Subcutaneous abdominal adipose tissue (tissue), 5 donors: ENCODE results near the gene MAP3K12.

ENCODE experiments used
- H3K27ac ChIP-seq: one replicate; pipeline ENCODE4 v1.7.0; 2013; ENCODE audit warnings: low read depth, mild to moderate bottlenecking, inconsistent platforms, low read length, moderate library complexity
- H3K27me3 ChIP-seq, 5 donors: one replicate each; pipeline ENCODE4 v1.7.0; 2013; ENCODE audit warnings: low read length in 5 of 5, inconsistent platforms in 1 of 5; ENCODE audit not compliant: control insufficient read depth in 5 of 5, insufficient read depth in 4 of 5
- H3K36me3 ChIP-seq, 5 donors: one replicate each; pipeline ENCODE4 v1.7.0; 2013; ENCODE audit warnings: low read length in 5 of 5; ENCODE audit not compliant: control insufficient read depth in 5 of 5, insufficient read depth in 5 of 5
- H3K4me1 ChIP-seq, 5 donors: one replicate each; pipeline ENCODE4 v1.7.0; 2013; ENCODE audit warnings: low read length in 5 of 5, mild to moderate bottlenecking in 3 of 5, moderate library complexity in 1 of 5; ENCODE audit not compliant: control insufficient read depth in 5 of 5, insufficient read depth in 5 of 5
- H3K4me3 ChIP-seq, 5 donors: one replicate each; pipeline ENCODE4 v1.7.0; 2013; ENCODE audit warnings: low read length in 5 of 5, low read depth in 1 of 5
- H3K9ac ChIP-seq, 5 donors: one replicate each; pipeline ENCODE4 v1.7.0; 2013; ENCODE audit warnings: low read length in 5 of 5, mild to moderate bottlenecking in 4 of 5, moderate library complexity in 3 of 5
- H3K9me3 ChIP-seq, 5 donors: one replicate each; pipeline ENCODE4 v1.7.0; 2013; ENCODE audit warnings: low read length in 5 of 5; ENCODE audit not compliant: control insufficient read depth in 5 of 5
- donor health status: healthy.
- donor health status: healthy.
- donor health status: healthy.
- donor health status: healthy.
- donor health status: healthy.

Gene MAP3K12

DNA sequence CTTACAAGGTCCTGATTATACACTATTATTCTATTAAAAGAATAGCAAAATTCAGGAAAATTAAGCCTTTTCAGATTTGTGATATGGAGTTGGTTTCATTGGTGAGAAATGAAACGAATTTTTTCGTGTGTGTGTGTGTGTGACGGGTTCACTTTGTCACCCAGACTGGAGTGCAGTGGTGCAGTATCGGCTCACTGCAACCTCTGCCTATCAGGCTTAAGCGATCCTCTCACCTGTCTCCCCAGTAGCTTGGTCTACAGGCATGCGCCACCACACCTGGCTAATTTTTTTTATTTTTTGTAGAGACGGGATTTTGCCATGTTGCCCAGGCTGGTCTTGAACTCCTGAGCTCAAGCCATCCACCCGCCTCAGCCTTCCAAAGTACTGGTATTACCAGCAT, 37.7 kb downstream of the MAP3K12 start:
- Histone ChIP-seq H3K9ac (no peak overlapping the region), H3K9me3 (no peaks in the 10 kb centered on the region), H3K36me3 (peaks cover 56 to 100% (median 100%) of the 10 kb centered on the region in 5 donors), H3K4me3 (no peak overlapping the region), H3K27ac (no peak overlapping the region), H3K4me1 (peaks cover 0 to 14% (median 7%) of the 10 kb centered on the region in 5 donors), H3K27me3 (no peaks in the 10 kb centered on the region)

DNA sequence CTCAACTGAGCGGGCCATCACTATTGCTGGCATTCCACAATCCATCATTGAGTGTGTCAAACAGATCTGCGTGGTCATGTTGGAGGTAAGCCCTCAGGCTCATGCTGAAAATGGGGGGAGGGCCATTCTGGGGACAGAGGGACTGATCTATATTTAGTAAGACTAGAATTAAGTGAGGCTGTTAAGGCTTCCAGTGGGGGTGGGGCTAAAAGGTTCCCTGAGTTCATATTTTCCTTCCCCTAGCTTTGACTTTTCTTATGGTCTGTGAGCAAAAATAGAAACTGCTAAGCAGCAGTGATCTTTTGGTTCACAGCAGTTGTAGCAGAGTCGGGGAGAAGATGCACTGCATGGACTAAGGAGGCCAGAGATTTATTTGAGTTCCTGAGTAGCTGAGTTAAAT, 38.2 kb downstream of the MAP3K12 start:
- Histone ChIP-seq H3K4me3 (no peak overlapping the region), H3K27me3 (no peaks in the 10 kb centered on the region), H3K27ac (no peak overlapping the region), H3K9ac (no peak overlapping the region), H3K4me1 (peaks cover 0 to 11% (median 3%) of the 10 kb centered on the region in 5 donors), H3K36me3 (peaks cover 54 to 100% (median 100%) of the 10 kb centered on the region in 5 donors), H3K9me3 (no peaks in the 10 kb centered on the region)

DNA sequence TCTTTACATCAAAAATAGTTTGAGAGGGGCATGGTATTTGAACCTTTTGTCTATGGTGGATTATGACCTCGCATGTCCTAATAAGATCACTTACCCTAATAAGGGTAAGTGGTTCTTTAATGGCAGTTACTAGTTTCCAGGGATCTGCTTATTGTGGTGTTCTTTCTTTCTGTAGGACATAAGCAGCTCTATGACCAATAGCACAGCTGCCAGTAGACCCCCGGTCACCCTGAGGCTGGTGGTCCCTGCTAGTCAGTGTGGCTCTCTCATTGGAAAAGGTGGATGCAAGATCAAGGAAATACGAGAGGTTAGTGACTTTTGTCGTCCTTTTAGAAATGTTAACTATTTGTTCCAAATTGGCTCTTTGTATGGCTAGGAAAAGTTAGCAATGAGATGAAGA, 40.2 kb downstream of the MAP3K12 start:
- Histone ChIP-seq H3K9ac (no peak overlapping the region), H3K27me3 (no peaks in the 10 kb centered on the region), H3K4me3 (no peak overlapping the region), H3K4me1 (peaks cover 2 to 8% (median 8%) of the 10 kb centered on the region in 5 donors), H3K27ac (no peak overlapping the region), H3K9me3 (no peaks in the 10 kb centered on the region), H3K36me3 (peaks cover 59 to 100% (median 99%) of the 10 kb centered on the region in 5 donors)

DNA sequence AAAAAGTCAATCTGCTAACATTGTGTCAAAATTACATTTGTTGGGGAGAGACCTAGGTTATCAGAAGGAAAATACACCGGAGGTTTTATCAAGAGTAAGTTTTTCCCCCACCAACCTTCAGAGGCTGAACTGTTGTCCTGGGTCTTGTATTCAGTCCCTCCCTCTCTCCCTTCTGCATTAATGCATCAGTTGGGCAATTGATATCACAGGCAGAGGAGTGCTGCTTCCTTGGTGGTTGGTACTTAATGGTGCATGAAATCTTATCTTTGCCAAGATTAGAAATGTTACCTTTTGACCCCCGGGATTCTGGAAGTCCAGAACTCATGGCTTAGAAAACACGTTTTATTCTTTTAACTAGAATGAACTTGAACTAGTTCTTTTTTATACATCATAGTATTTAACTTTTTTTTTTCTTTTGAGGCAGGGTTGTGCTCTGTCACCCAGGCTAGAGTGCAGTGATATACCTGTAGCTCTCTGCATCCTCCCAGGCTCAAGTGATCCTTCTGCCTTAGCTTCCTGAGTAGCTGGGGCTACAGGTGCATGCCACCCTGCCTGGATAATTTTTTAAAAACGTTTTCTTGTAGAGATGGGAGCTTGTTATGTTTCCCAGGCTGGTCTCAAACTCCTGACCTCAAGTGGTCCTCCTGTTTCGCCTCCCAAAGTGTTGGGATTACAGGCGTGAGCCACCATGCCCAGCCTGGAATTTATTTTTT, 42.4 kb downstream of the MAP3K12 start:
- H3K36me3 ChIP-seq, result peaks cover 39 to 79% (median 76%) of the 10 kb centered on the region in 5 donors
- H3K4me3 ChIP-seq, result no peak overlapping the region
- H3K27ac ChIP-seq, result no peak overlapping the region
- H3K9me3 ChIP-seq, result no peaks in the 10 kb centered on the region
- peaks cover 10 to 22% (median 21%) of the 10 kb centered on the region in 5 donors for H3K4me1 ChIP-seq
- no peak overlapping the region for H3K9ac ChIP-seq
- H3K27me3 ChIP-seq, result no peaks in the 10 kb centered on the region

DNA sequence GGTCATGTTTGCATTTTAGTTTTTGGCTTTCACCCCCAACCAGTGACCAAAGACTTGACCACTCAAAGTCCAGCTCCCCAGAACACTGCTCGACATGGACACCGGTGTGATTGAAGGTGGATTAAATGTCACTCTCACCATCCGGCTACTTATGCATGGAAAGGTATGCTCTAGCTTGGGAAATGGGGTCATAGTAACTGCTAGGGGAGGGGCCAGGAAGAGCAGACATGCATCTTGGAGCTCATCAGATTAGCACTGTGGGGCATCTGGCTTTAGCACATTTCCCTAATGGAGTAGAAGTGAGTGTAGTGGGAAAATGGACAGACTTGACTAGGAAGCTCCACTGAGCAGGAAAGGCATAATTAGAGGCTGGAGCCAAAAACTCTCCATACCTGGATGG, 44.6 kb downstream of the MAP3K12 start:
- Histone ChIP-seq H3K4me1 (peaks cover 10 to 25% (median 23%) of the 10 kb centered on the region in 5 donors), H3K27ac (no peak overlapping the region), H3K9me3 (no peaks in the 10 kb centered on the region), H3K4me3 (no peak overlapping the region), H3K27me3 (no peaks in the 10 kb centered on the region), H3K36me3 (peaks cover 29 to 58% (median 55%) of the 10 kb centered on the region in 5 donors), H3K9ac (no peak overlapping the region)

DNA sequence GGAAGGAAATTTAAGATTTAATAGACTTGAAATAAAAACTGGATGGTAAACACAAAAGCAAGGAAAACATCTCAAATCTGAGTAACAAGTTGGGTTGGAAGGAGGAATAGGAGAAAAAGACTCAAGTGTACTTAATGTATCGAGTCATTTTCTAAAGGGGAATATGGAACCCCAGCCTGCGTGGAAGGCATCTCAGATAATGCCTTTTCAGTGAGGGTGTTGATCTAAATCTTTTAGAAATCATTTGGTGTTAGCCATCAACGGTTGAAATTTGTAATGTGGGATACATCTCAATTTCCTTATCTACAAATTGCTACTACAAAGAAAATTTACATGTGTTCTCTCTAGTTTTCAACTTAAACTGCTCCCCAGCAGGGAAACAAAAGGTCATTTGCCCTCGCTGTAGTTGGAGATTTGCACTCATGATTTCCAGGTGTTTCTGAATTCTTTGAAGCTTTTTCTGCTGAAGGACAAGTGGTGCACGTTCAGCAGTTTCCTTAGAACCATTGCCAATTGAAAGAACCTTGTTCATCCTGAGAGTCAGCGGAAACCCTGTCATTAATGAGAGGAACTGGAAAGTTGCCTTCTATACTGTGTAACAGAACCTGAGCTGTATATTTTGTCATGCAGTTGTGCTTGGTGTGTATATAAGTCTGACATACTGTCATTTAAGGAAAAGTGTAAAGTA, 45.2 kb downstream of the MAP3K12 start:
- Histone ChIP-seq H3K9ac (peak overlapping the region in 3 of 5 donors; percentile 83 to 96 (median 91)), H3K27ac (peak overlapping the region; percentile 90), H3K27me3 (no peaks in the 10 kb centered on the region), H3K4me1 (peaks cover 10 to 25% (median 23%) of the 10 kb centered on the region in 5 donors), H3K36me3 (peaks cover 29 to 52% (median 49%) of the 10 kb centered on the region in 5 donors), H3K9me3 (no peaks in the 10 kb centered on the region), H3K4me3 (peak overlapping the region in 1 of 5 donors; percentile 12)

DNA sequence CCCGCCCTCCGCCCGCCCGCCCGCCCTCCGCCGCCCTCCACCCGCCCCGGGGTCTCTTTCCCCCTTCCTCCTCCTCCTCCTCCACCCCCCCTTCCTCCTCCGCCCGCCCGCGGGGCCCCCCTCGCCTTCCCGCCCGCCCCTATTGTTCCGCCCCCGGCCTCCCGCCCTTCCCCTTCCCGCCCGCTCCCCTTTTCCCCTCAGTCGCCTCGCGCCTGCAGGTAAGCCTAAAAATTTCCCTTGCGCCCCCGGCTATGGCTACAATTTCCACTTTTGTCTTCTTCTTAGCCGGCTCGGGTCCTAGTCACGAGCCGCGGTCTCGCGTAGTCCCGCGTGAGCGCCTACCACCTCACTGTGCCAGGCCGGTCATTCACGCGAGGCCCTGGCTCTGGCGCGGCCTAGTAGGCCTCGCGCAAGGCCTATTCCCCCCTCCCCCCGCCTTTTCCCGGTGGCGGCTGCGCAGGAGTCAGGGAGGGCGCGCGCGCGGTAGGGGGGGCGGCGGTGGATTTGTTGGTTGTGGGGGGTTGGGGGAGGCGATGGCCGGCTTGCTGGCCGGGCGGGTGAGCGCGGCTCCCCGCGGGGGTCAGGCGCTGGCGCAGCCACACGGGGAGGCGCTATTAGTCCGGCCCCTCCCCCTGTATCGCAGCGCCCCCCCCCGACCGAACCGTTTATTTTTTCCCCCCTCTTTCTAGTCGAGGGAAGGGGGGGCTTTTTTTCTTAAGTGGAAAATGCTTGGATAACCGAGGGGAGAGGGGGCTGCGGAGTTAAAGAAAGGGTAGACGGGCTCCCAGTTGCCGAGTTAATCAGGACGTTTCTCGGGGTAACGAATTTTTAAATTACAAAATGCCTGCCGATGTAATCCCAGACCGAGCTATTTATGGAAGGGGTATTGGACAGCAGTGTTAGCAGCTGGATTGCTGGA, 46.8 kb downstream of the MAP3K12 start:
- peak overlapping the region; percentile 90 to 98 (median 95) for H3K9ac ChIP-seq
- H3K27ac ChIP-seq, result peak overlapping the region; percentile 90
- H3K36me3 ChIP-seq, result peaks cover 22 to 42% (median 38%) of the 10 kb centered on the region in 5 donors
- no peaks in the 10 kb centered on the region for H3K9me3 ChIP-seq
- H3K27me3 ChIP-seq, result no peaks in the 10 kb centered on the region
- H3K4me1 ChIP-seq, result peaks cover 10 to 25% (median 23%) of the 10 kb centered on the region in 5 donors
- peak overlapping the region; percentile 84 to 92 (median 88) for H3K4me3 ChIP-seq

DNA sequence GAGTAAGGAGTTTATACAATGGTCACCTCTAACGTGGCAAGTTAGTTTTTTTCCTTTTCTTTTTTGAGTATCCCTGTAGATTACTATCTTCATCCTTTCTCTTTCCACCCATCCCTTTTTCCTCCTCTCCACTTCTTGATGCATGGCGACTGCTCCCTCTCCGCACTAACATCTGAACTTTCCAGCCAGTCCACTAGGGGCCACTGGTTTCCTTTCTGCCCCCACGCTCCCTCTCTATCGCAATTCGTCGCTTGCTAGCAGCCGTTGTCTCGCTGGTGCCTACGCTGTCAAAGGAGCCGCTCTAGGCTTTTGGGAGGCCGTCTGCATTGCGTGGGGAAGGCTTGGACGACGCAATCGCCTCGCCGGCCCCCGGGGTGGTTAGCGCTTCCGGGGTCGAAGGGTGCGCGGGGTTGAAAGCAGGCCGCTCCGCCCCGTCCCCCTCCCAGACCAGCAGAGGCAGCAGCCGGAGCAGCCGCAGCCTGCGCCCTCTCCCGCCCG, 47.5 kb downstream of the MAP3K12 start, which contains the start of gene PCBP2:
PCBP2 (plus strand) TSS at position 442 of the 498 bp plus-strand sequence. CDS start 2,699 bp downstream, outside the sequence.
- Histone ChIP-seq H3K9ac (peak within 1 kb of the TSS; percentile 90 to 98 (median 95)), H3K9me3 (no peaks in the 10 kb centered on the region), H3K4me1 (peaks cover 10 to 25% (median 23%) of the 10 kb centered on the region in 5 donors), H3K27ac (peak within 1 kb of the TSS; percentile 90), H3K27me3 (no peaks in the 10 kb centered on the region), H3K4me3 (peak within 1 kb of the TSS; percentile 84 to 92 (median 88)), H3K36me3 (peaks cover 21 to 36% (median 31%) of the 10 kb centered on the region in 5 donors)

DNA sequence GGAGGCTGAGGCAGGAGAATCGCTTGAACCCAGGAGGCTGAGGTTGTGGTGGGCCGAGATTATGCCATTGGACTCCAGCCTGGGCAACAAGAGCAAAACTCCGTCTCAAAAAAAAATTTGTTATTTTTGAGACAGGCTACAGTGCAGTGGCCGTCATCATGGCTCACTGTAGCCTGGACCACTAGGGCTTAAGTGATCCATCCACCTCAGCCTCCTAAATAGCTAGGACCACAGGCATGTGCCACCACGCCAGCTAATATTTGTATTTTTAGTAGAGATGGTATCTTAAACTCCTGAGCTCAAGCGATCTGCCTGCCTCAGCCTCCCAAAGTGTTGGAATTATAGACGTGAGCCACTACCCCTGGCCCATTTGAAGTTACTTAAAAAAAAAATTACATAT, 48.3 kb downstream of the MAP3K12 start:
- no peaks in the 10 kb centered on the region for H3K9me3 ChIP-seq
- H3K9ac ChIP-seq, result no peak overlapping the region
- no peaks in the 10 kb centered on the region for H3K27me3 ChIP-seq
- no peak overlapping the region for H3K27ac ChIP-seq
- peaks cover 10 to 25% (median 23%) of the 10 kb centered on the region in 5 donors for H3K4me1 ChIP-seq
- H3K36me3 ChIP-seq, result peaks cover 19 to 33% (median 28%) of the 10 kb centered on the region in 5 donors
- no peak overlapping the region for H3K4me3 ChIP-seq
